PC-9 (cell line): ENCODE data around the gene ITGA5.

Experiments used
- CTCF ChIP-seq: fragments of 200-600 bp; sonication (generic); conservative IDR thresholded peaks from 2 replicates; pipeline ENCODE4 v1.6.1; 2017; ENCODE audit warnings: mixed run types, antibody characterized with exemption, mild to moderate bottlenecking, moderate library complexity
- EZH2 ChIP-seq: fragments of 200-600 bp; sonication (generic); IDR thresholded peaks from 2 replicates; pipeline ENCODE4 v1.8.0; 2017; ENCODE audit warnings: antibody characterized with exemption, low read depth

GRCh38 chr12:54349036-54349435 lies 70.0 kb downstream of the ITGA5 start:
- TF ChIP-seq CTCF (no peak), EZH2 (no peak)
